ENCODE measurements around the gene HORMAD1. TPM values are rescaled to one million over a fixed set of nuclear protein-coding genes. Genes with fewer than 3 reads are reported as not detected.
"Not testable (repeated sequence)": the region's sequence is repeated elsewhere in the genome, so short reads cannot be mapped to it uniquely, and the experiment has no call there.

Gene HORMAD1
- total RNA-seq, 4 donors from 2014 or later = 0.39 to 8.7 (median 2.5) TPM

GRCh38 chr1:150720098-150720497 is 597 bp downstream of the HORMAD1 start:
- H3K4me1 ChIP-seq = no peaks in the 10 kb centered on the region
- H3K27ac ChIP-seq = no peak overlapping the region
- TF ChIP-seq CTCF (IDR thresholded peaks at IDR 0.05) = no peak
- TF ChIP-seq POLR2A (IDR thresholded peaks at IDR 0.05) = no peak
- no peak for TF ChIP-seq EP300 (IDR thresholded peaks at IDR 0.05)
- no peaks in the 10 kb centered on the region for H3K27me3 ChIP-seq
- H3K9me3 ChIP-seq = no peaks in the 10 kb centered on the region
- DNase-seq (ENCODE audit: low spot score in 2 of 2) = no peak
- no peaks in the 10 kb centered on the region for H3K36me3 ChIP-seq
- no peak overlapping the region for H3K4me3 ChIP-seq
- 94 to 95% methylated on average over 21 of the region's 21 CpGs for WGBS, 2 donors

- DNase-seq (ENCODE audit: low spot score in 2 of 2) = no peak
- H3K36me3 ChIP-seq = no peaks in the 10 kb centered on the region
- no peaks in the 10 kb centered on the region for H3K27me3 ChIP-seq
- no peak overlapping the region for H3K27ac ChIP-seq
- WGBS, 2 donors = 78 to 84% methylated on average over 11 of the region's 11 CpGs
- no peaks in the 10 kb centered on the region for H3K4me1 ChIP-seq
- no peaks in the 10 kb centered on the region for H3K9me3 ChIP-seq
- no peak for TF ChIP-seq POLR2A (IDR thresholded peaks at IDR 0.05)
- H3K4me3 ChIP-seq = no peak overlapping the region
Measured at GRCh38 chr1:150718225-150718891, 2.3 kb downstream of the HORMAD1 start.

GRCh38 chr1:150709031-150709430 is 11.7 kb downstream of the HORMAD1 start:
- H3K9me3 ChIP-seq; H3K4me3 ChIP-seq; H3K27ac ChIP-seq; H3K4me1 ChIP-seq; H3K36me3 ChIP-seq; DNase-seq (ENCODE audit: low spot score in 2 of 2); H3K27me3 ChIP-seq: not testable (repeated sequence)
- WGBS, 2 donors = 64 to 69% methylated on average over 1 of the region's 1 CpG

- no peaks in the 10 kb centered on the region for H3K36me3 ChIP-seq
- H3K4me1 ChIP-seq = no peaks in the 10 kb centered on the region
- 93 to 96% methylated on average over 2 of the region's 2 CpGs for WGBS, 2 donors
- no peaks in the 10 kb centered on the region for H3K27me3 ChIP-seq
- no peak for TF ChIP-seq POLR2A (IDR thresholded peaks at IDR 0.05)
- DNase-seq (ENCODE audit: low spot score in 2 of 2) = no peak
- H3K9me3 ChIP-seq = no peaks in the 10 kb centered on the region
- H3K27ac ChIP-seq = no peak overlapping the region
- H3K4me3 ChIP-seq = no peak overlapping the region
Measured at GRCh38 chr1:150708595-150708994, 12.1 kb downstream of the HORMAD1 start.

GRCh38 chr1:150706091-150706490 is 14.6 kb downstream of the HORMAD1 start:
- H3K4me1 ChIP-seq = no peaks in the 10 kb centered on the region
- TF ChIP-seq POLR2A (IDR thresholded peaks at IDR 0.05) (no peak), EP300 (IDR thresholded peaks at IDR 0.05) (no peak), CTCF (IDR thresholded peaks at IDR 0.05) (no peak)
- no peak overlapping the region for H3K4me3 ChIP-seq
- H3K27ac ChIP-seq = no peak overlapping the region
- H3K9me3 ChIP-seq = no peaks in the 10 kb centered on the region
- no peaks in the 10 kb centered on the region for H3K27me3 ChIP-seq
- WGBS, 2 donors = 76 to 84% methylated on average over 1 of the region's 1 CpG
- H3K36me3 ChIP-seq = no peaks in the 10 kb centered on the region
- DNase-seq (ENCODE audit: low spot score in 2 of 2) = no peak

GRCh38 chr1:150703427-150703826 is 17.3 kb downstream of the HORMAD1 start:
- H3K4me3 ChIP-seq = no peak overlapping the region
- no peak for TF ChIP-seq EP300 (IDR thresholded peaks at IDR 0.05)
- no peak for TF ChIP-seq CTCF (IDR thresholded peaks at IDR 0.05)
- no peak for TF ChIP-seq POLR2A (IDR thresholded peaks at IDR 0.05)
- no peaks in the 10 kb centered on the region for H3K27me3 ChIP-seq
- no peaks in the 10 kb centered on the region for H3K9me3 ChIP-seq
- H3K27ac ChIP-seq = no peak overlapping the region
- H3K4me1 ChIP-seq = no peaks in the 10 kb centered on the region
- H3K36me3 ChIP-seq = no peaks in the 10 kb centered on the region
- DNase-seq (ENCODE audit: low spot score in 2 of 2) = no peak

Data from tibial nerve (tissue), 4 donors.